Epithelial cell of esophagus (primary cell): Measurements from ENCODE around the gene TTC38.

Source experiments
- DNase-seq: peaks from one replicate; pipeline ENCODE4 v3.0.0; 2010; ENCODE audit warnings: low read depth
- H3K4me3 ChIP-seq: 2 replicates; pipeline ENCODE4 v1.5.1; 2011; ENCODE audit warnings: mild to moderate bottlenecking, low read length, control low read depth
- TF ChIP-seq, protein P1 (sequence below): IDR thresholded peaks from 2 replicates; pipeline ENCODE4 v1.5.1; 2011; ENCODE audit warnings: low read depth, mild to moderate bottlenecking, low read length, control low read depth, inconsistent platforms; ENCODE audit not compliant: insufficient read depth; ENCODE audit errors: missing control alignments

The TTC38 gene

GRCh38 chr22:46339956-46340355 is 72.1 kb downstream of the TTC38 start:
- TF ChIP-seq, protein P1, sequence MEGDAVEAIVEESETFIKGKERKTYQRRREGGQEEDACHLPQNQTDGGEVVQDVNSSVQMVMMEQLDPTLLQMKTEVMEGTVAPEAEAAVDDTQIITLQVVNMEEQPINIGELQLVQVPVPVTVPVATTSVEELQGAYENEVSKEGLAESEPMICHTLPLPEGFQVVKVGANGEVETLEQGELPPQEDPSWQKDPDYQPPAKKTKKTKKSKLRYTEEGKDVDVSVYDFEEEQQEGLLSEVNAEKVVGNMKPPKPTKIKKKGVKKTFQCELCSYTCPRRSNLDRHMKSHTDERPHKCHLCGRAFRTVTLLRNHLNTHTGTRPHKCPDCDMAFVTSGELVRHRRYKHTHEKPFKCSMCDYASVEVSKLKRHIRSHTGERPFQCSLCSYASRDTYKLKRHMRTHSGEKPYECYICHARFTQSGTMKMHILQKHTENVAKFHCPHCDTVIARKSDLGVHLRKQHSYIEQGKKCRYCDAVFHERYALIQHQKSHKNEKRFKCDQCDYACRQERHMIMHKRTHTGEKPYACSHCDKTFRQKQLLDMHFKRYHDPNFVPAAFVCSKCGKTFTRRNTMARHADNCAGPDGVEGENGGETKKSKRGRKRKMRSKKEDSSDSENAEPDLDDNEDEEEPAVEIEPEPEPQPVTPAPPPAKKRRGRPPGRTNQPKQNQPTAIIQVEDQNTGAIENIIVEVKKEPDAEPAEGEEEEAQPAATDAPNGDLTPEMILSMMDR: no peak
- no peak overlapping the region for H3K4me3 ChIP-seq
- no peak for DNase-seq

GRCh38 chr22:46340676-46341075 is 72.9 kb downstream of the TTC38 start:
- DNase-seq: no peak
- H3K4me3 ChIP-seq: no peak overlapping the region

More at GRCh38 chr22:46340676-46341075, 72.9 kb downstream of the TTC38 start:
- TF ChIP-seq, protein P1: no peak
